ENCODE data around the gene GNG2. TPM values are rescaled to one million over a fixed set of nuclear protein-coding genes. Genes with fewer than 3 reads are reported as not detected.

The GNG2 gene
- total and polyA plus RNA-seq, 7 donors: 1.4 to 8.2 (median 2.1) TPM

GRCh38 chr14:51993285-51993920 is 133.0 kb downstream of the GNG2 start:
- no peak for DNase-seq
- peaks cover 0 to 67% of the 10 kb centered on the region in 2 donors for H3K36me3 ChIP-seq (ENCODE audit: insufficient read depth in 1 of 2, low read depth in 1 of 2)
- intact Hi-C loops (cut with DNase I): no loop called here
- H3K9me3 ChIP-seq: no peaks in the 10 kb centered on the region
- H3K4me1 ChIP-seq: peaks cover 20% of the 10 kb centered on the region
- TF ChIP-seq CTCF (IDR thresholded peaks at IDR 0.05): no peak
- no peak overlapping the region for H3K27ac ChIP-seq
- no peak overlapping the region for H3K4me3 ChIP-seq
- H3K27me3 ChIP-seq (ENCODE audit: insufficient read depth in 3 of 3, low read length in 2 of 3): no peaks in the 10 kb centered on the region
- no peak for ATAC-seq
- 79 to 83% (median 80%) methylated on average over 3 of the region's 3 CpGs for WGBS, 3 donors

- ATAC-seq: no peak
- Histone ChIP-seq H3K27ac (no peak overlapping the region), H3K36me3 (ENCODE audit: insufficient read depth in 1 of 2, low read depth in 1 of 2) (peaks cover 0 to 93% of the 10 kb centered on the region in 2 donors), H3K4me1 (peaks cover 7% of the 10 kb centered on the region), H3K27me3 (ENCODE audit: insufficient read depth in 3 of 3, low read length in 2 of 3) (no peaks in the 10 kb centered on the region), H3K4me3 (no peak overlapping the region), H3K9me3 (no peaks in the 10 kb centered on the region)
- TF ChIP-seq CTCF (IDR thresholded peaks at IDR 0.05): peak; percentile 64
- intact Hi-C loops (cut with DNase I): loop anchor here in 1 of 2 donors (2.0 kb wide), 1 partner anchor 135 kb away; no protein-coding TSS in a partner anchor
- 52 to 59% (median 57%) methylated on average over 4 of the region's 4 CpGs for WGBS, 3 donors
- no peak for DNase-seq
Observed at GRCh38 chr14:51996148-51996746, 135.8 kb downstream of the GNG2 start.

GRCh38 chr14:51998348-51998747 is 137.9 kb downstream of the GNG2 start:
- no peak for DNase-seq
- H3K4me3 ChIP-seq: no peak overlapping the region
- H3K36me3 ChIP-seq (ENCODE audit: insufficient read depth in 1 of 2, low read depth in 1 of 2): peaks cover 0 to 95% of the 10 kb centered on the region in 2 donors
- no peak overlapping the region for H3K27ac ChIP-seq
- intact Hi-C loops (cut with DNase I): no loop called here
- no peak for TF ChIP-seq CTCF (IDR thresholded peaks at IDR 0.05)
- H3K9me3 ChIP-seq: no peaks in the 10 kb centered on the region
- H3K27me3 ChIP-seq (ENCODE audit: insufficient read depth in 3 of 3, low read length in 2 of 3): no peaks in the 10 kb centered on the region
- ATAC-seq: no peak
- no peaks in the 10 kb centered on the region for H3K4me1 ChIP-seq

GRCh38 chr14:51999084-51999483 is 138.7 kb downstream of the GNG2 start:
- H3K9me3 ChIP-seq: no peaks in the 10 kb centered on the region
- no peaks in the 10 kb centered on the region for H3K4me1 ChIP-seq
- ATAC-seq: no peak
- peaks cover 0 to 95% of the 10 kb centered on the region in 2 donors for H3K36me3 ChIP-seq (ENCODE audit: insufficient read depth in 1 of 2, low read depth in 1 of 2)
- TF ChIP-seq CTCF (IDR thresholded peaks at IDR 0.05): no peak
- WGBS, 3 donors: 64 to 69% (median 66%) methylated on average over 2 of the region's 2 CpGs
- no peaks in the 10 kb centered on the region for H3K27me3 ChIP-seq (ENCODE audit: insufficient read depth in 3 of 3, low read length in 2 of 3)
- no peak overlapping the region for H3K4me3 ChIP-seq
- DNase-seq: no peak
- no peak overlapping the region for H3K27ac ChIP-seq
- intact Hi-C loops (cut with DNase I): no loop called here

All from psoas muscle (tissue), 8 donors.